Measurements from ENCODE around the gene REV1. TPM values are rescaled to one million over a fixed set of nuclear protein-coding genes. Genes with fewer than 3 reads are reported as not detected.

The REV1 gene
- total and polyA plus RNA-seq, 2 of the 13 experiments (the other 11 are each of a cell fraction or from before 2014, with no cell fraction given): 49.1 to 71.8 TPM

GRCh38 chr2:99421469-99421868, 68.3 kb downstream of the REV1 start:
- peaks cover 28 to 89% of the 10 kb centered on the region in 2 experiments for H3K36me3 ChIP-seq (replicated peaks in 1 of 2; ENCODE audit: control insufficient read depth in 1 of 2, insufficient read depth in 2 of 2, low read length in 2 of 2)
- WGBS (ENCODE audit: low lambda C conversion rate): 97% methylated on average over 5 of the region's 5 CpGs
- intact Hi-C loops (cut with micrococcal nuclease; ENCODE audit: unreplicated experiment): no loop called here

GRCh38 chr2:99420751-99421299, 69.0 kb downstream of the REV1 start:
- H3K4me1 ChIP-seq (ENCODE audit: insufficient read depth, low read length): no peaks in the 10 kb centered on the region
- H3K36me3 ChIP-seq (replicated peaks in 1 of 2; ENCODE audit: control insufficient read depth in 1 of 2, insufficient read depth in 2 of 2, low read length in 2 of 2): peaks cover 28 to 93% of the 10 kb centered on the region in 2 experiments
- no peak overlapping the region for H3K9ac ChIP-seq (ENCODE audit: insufficient read depth, low read depth, low read length)
- DNase-seq (ENCODE audit: low spot score) (no peak), ATAC-seq (no peak), FAIRE-seq (no peak)
- H2AFZ ChIP-seq (ENCODE audit: low read length): no peak overlapping the region
- TF ChIP-seq HMG20B (CRISPR knock-in tag; conservative IDR thresholded peaks at IDR 0.05): no peak
- TF ChIP-seq NFYC (CRISPR knock-in tag; IDR thresholded peaks at IDR 0.05): no peak
- TF ChIP-seq HIVEP1 (CRISPR knock-in tag; IDR thresholded peaks at IDR 0.05): no peak
- TF ChIP-seq PPARG (CRISPR knock-in tag; conservative IDR thresholded peaks at IDR 0.05): no peak
- no peak for TF ChIP-seq ZNF260 (CRISPR knock-in tag; IDR thresholded peaks at IDR 0.05; ENCODE audit: borderline replicate concordance, low read depth)
- TF ChIP-seq ZNF501 (CRISPR knock-in tag; IDR thresholded peaks at IDR 0.05): no peak
- no peak for TF ChIP-seq THAP7 (CRISPR knock-in tag; IDR thresholded peaks at IDR 0.05)
- H3K79me2 ChIP-seq (ENCODE audit: insufficient read depth, low read length): no peaks in the 10 kb centered on the region
- 93% methylated on average over 5 of the region's 5 CpGs for WGBS (ENCODE audit: low lambda C conversion rate)
- no TSS peak for BruUV-seq (replicated peaks)
- H3K27ac ChIP-seq (ENCODE audit: extremely low read length, insufficient read depth, low read length): no peak overlapping the region
- in situ Hi-C loops (cut with HindIII; ENCODE audit: extremely low pct_ligation_motif_present, low pct_unique_long_range_greater_than_20kb): no loop called here
- no peak overlapping the region for H3K4me2 ChIP-seq (ENCODE audit: low read depth, low read length)
- no peaks in the 10 kb centered on the region for H3K9me3 ChIP-seq (ENCODE audit: low read length)
- H3K4me3 ChIP-seq (replicated peaks in 1 of 3; ENCODE audit: insufficient read depth in 1 of 3, low read depth in 2 of 3, low read length in 3 of 3): no peak overlapping the region
- no peaks in the 10 kb centered on the region for H3K27me3 ChIP-seq (ENCODE audit: control insufficient read depth in 1 of 2, insufficient read depth in 2 of 2, low read length in 2 of 2)
- intact Hi-C loops (cut with micrococcal nuclease; ENCODE audit: unreplicated experiment): no loop called here
- CTCF ChIA-PET (ENCODE audit: low intra/inter-chr PET ratio, low total read pairs): no interaction called here
- POLR2A ChIA-PET: no interaction called here
- H4K20me1 ChIP-seq (ENCODE audit: insufficient read depth, low read length): no peaks in the 10 kb centered on the region

More at GRCh38 chr2:99421469-99421868, 68.3 kb downstream of the REV1 start:
- Histone ChIP-seq H3K4me1 (ENCODE audit: insufficient read depth, low read length) (no peaks in the 10 kb centered on the region), H3K4me3 (replicated peaks in 1 of 3; ENCODE audit: insufficient read depth in 1 of 3, low read depth in 2 of 3, low read length in 3 of 3) (no peak overlapping the region), H3K9ac (ENCODE audit: insufficient read depth, low read depth, low read length) (no peak overlapping the region), H3K9me3 (ENCODE audit: low read length) (no peaks in the 10 kb centered on the region), H3K4me2 (ENCODE audit: low read depth, low read length) (no peak overlapping the region), H3K27me3 (ENCODE audit: control insufficient read depth in 1 of 2, insufficient read depth in 2 of 2, low read length in 2 of 2) (no peaks in the 10 kb centered on the region), H2AFZ (ENCODE audit: low read length) (no peak overlapping the region), H3K79me2 (ENCODE audit: insufficient read depth, low read length) (no peaks in the 10 kb centered on the region), H4K20me1 (ENCODE audit: insufficient read depth, low read length) (no peaks in the 10 kb centered on the region), H3K27ac (ENCODE audit: extremely low read length, insufficient read depth, low read length) (no peak overlapping the region)
- POLR2A ChIA-PET: no interaction called here
- BruUV-seq (replicated peaks): no TSS peak
- CTCF ChIA-PET (ENCODE audit: low intra/inter-chr PET ratio, low total read pairs): no interaction called here
- FAIRE-seq (no peak), DNase-seq (ENCODE audit: low spot score) (no peak), ATAC-seq (no peak)
- in situ Hi-C loops (cut with HindIII; ENCODE audit: extremely low pct_ligation_motif_present, low pct_unique_long_range_greater_than_20kb): no loop called here
- TF ChIP-seq PAF1 (CRISPR knock-in tag; IDR thresholded peaks at IDR 0.05): no peak
- TF ChIP-seq ZBTB44 (CRISPR knock-in tag; IDR thresholded peaks at IDR 0.05): no peak
- no peak for TF ChIP-seq ZNF20 (CRISPR knock-in tag; IDR thresholded peaks at IDR 0.05)
